ENCODE results near the gene FKBP2.

DNA sequence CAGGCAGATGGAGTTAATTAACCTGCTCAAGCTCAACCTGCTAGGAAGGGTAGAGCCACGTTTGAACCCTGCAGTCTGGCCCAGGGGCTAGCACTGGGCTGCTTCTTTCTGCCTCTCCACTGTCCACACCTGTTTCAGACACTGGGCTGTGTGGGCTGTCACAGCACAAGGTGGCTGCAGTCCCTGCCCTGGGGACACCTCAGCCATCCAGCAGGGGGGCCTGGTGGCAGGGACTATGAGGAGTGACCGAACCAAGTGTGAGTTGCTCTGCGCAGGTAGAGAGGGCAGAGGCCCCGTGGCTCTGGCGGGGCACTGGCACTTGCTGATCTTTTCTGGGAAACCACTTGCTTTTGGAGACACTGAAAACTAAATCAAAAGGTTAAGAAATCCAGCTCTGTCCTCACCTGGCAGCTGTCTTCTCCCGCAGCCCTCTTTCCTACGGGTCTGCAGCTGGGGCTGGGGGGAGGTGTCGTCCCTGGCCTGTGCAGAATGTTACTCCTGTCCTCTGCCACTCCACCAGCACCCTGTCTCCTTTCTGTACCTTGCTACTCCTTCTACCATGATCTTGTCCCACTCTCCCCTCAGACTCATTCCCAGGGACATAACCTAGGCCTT, 37.8 kb downstream of the FKBP2 start:
- TF ChIP-seq POLR2A (IDR thresholded peaks at IDR 0.05; ENCODE audit: insufficient read depth in 1 of 2, low read depth in 2 of 2, low read length in 2 of 2): no peak
- no peak for TF ChIP-seq ZNF577 (CRISPR knock-in tag; IDR thresholded peaks at IDR 0.05; ENCODE audit: borderline replicate concordance, low read depth)
- no peak for TF ChIP-seq FOXK2 (IDR thresholded peaks at IDR 0.05)
- TF ChIP-seq ZNF143 (CRISPR knock-in tag; IDR thresholded peaks at IDR 0.05): no peak
- TF ChIP-seq TGIF2 (CRISPR knock-in tag; IDR thresholded peaks at IDR 0.05): no peak
- no peak for TF ChIP-seq ZNF850 (CRISPR knock-in tag; conservative IDR thresholded peaks at IDR 0.05)
- no peak for TF ChIP-seq ATM (IDR thresholded peaks at IDR 0.05; ENCODE audit: borderline replicate concordance)
- no peak for TF ChIP-seq CEBPG (CRISPR knock-in tag; IDR thresholded peaks at IDR 0.05)
- TF ChIP-seq, protein P1, sequence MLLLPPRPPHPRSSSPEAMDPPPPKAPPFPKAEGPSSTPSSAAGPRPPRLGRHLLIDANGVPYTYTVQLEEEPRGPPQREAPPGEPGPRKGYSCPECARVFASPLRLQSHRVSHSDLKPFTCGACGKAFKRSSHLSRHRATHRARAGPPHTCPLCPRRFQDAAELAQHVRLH (CRISPR knock-in tag; IDR thresholded peaks at IDR 0.05; ENCODE audit: borderline replicate concordance, low read depth): no peak
- no peak for TF ChIP-seq ZNF468 (CRISPR knock-in tag; IDR thresholded peaks at IDR 0.05)
- no peak for TF ChIP-seq MATR3 (CRISPR knock-in tag; IDR thresholded peaks at IDR 0.05)
- TF ChIP-seq THAP11 (CRISPR knock-in tag; IDR thresholded peaks at IDR 0.05): no peak
- TF ChIP-seq, protein P2, sequence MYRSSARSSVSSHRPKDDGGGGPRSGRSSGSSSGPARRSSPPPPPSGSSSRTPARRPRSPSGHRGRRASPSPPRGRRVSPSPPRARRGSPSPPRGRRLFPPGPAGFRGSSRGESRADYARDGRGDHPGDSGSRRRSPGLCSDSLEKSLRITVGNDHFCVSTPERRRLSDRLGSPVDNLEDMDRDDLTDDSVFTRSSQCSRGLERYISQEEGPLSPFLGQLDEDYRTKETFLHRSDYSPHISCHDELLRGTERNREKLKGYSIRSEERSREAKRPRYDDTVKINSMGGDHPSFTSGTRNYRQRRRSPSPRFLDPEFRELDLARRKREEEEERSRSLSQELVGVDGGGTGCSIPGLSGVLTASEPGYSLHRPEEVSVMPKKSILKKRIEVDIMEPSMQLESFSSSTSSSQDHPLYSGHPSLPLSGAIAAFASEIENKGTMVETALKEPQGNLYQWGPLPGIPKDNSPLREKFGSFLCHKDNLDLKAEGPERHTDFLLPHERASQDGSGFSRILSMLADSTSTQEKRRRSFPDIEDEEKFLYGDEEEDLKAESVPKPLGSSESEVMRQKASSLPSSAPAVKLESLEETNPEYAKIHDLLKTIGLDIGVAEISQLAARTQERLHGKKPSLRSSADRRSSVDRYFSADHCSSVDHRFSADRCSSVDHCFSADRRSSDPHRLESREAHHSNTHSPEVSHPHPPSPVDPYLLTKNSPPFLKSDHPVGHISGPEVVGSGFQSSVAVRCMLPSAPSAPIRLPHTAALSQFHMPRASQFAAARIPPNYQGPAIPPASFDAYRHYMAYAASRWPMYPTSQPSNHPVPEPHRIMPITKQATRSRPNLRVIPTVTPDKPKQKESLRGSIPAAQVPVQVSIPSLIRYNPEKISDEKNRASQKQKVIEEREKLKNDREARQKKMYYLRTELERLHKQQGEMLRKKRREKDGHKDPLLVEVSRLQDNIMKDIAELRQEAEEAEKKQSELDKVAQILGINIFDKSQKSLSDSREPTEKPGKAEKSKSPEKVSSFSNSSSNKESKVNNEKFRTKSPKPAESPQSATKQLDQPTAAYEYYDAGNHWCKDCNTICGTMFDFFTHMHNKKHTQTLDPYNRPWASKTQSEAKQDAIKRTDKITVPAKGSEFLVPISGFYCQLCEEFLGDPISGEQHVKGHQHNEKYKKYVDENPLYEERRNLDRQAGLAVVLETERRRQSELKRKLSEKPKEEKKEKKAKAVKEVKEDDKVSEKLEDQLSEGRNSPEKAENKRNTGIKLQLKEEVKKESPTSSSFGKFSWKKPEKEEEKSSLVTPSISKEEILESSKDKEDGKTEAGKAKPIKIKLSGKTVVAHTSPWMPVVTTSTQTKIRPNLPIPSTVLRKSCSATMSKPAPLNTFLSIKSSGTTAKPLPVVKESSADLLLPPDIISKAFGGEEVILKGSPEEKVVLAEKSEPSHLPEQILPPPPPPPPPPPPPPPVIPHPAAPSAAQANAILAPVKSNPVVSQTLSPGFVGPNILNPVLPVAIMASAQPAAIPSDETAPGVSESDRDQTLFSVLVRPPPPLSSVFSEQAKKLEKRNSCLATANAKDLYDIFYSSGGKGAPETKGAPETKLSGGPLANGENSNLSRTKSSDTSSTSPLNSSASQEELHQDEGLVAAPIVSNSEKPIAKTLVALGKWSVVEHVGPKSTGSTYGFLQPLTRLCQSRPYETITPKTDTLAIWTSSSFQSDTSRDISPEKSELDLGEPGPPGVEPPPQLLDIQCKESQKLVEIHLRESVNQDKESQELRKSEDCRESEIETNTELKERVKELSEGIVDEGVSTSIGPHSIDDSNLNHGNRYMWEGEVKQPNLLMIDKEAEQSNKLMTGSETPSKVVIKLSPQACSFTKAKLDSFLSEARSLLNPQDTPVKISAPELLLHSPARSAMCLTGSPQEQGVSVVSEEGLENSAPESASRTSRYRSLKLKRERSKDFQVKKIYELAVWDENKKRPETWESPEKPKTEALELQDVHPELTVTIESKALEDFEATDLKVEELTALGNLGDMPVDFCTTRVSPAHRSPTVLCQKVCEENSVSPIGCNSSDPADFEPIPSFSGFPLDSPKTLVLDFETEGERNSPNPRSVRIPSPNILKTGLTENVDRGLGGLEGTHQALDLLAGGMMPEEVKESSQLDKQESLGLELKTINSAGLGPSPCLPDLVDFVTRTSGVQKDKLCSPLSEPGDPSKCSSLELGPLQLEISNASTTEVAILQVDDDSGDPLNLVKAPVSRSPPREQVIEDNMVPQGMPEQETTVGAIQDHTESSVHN (CRISPR knock-in tag; IDR thresholded peaks at IDR 0.05): no peak
- no peak for TF ChIP-seq HNF4A (CRISPR knock-in tag; IDR thresholded peaks at IDR 0.05)

Measured in HepG2 (cell line).